ENCODE data around the gene PLEKHA6. TPM values are rescaled to one million over a fixed set of nuclear protein-coding genes. Genes with fewer than 3 reads are reported as not detected.

PLEKHA6 gene
- polyA plus RNA-seq, 3 donors, result 0.08 TPM; not detected in 1

- H3K4me3 Mint-ChIP-seq, result no peak overlapping the region
- DNase-seq, result no peak
- Histone ChIP-seq H4K20me1 (ENCODE audit: insufficient read depth, low read length) (no peaks in the 10 kb centered on the region), H3K9me3 (replicated peaks in 1 of 2; ENCODE audit: control insufficient read depth in 1 of 2, insufficient read depth in 1 of 2, low read length in 2 of 2) (no peaks in the 10 kb centered on the region), H3K79me2 (ENCODE audit: insufficient read depth, low read length) (no peaks in the 10 kb centered on the region), H3K27me3 (ENCODE audit: control insufficient read depth in 2 of 2, insufficient read depth in 2 of 2, low read length in 2 of 2) (peaks cover 5 to 46% of the 10 kb centered on the region in 2 donors), H3K4me1 (ENCODE audit: control insufficient read depth in 1 of 2, insufficient read depth in 2 of 2, low read length in 2 of 2) (peaks cover 12% of the 10 kb centered on the region in 2 donors), H3K4me3 (replicated peaks in 1 of 3; ENCODE audit: low read depth in 2 of 3, low read length in 3 of 3) (no peak overlapping the region), H3K36me3 (replicated peaks in 1 of 2; ENCODE audit: control insufficient read depth in 1 of 2, insufficient read depth in 2 of 2, low read length in 2 of 2) (no peaks in the 10 kb centered on the region), H3K9ac (ENCODE audit: insufficient read depth, low read length, poor library complexity, severe bottlenecking) (no peak overlapping the region), H3K27ac (ENCODE audit: low read depth in 1 of 2, low read length in 2 of 2) (no peak overlapping the region), H3K4me2 (replicated peaks; ENCODE audit: extremely low read depth, low read length, poor library complexity, severe bottlenecking) (no peak overlapping the region), H2AFZ (ENCODE audit: insufficient read depth, low read depth, low read length, poor library complexity, severe bottlenecking) (no peak overlapping the region)
- 100% methylated on average over 3 of the region's 7 CpGs for WGBS (ENCODE audit: insufficient coverage)
- peak overlapping the region in 2 of 7 donors; percentile 7 for H3K27ac Mint-ChIP-seq
- peaks cover 44 to 56% (median 52%) of the 10 kb centered on the region in 3 donors for H3K27me3 Mint-ChIP-seq (ENCODE audit: low read depth in 3 of 3)
- no peak for TF ChIP-seq CTCF (IDR thresholded peaks at IDR 0.05)
- intact Hi-C loops (cut with micrococcal nuclease), result no loop called here
- H3K4me1 Mint-ChIP-seq, result peaks cover 15% of the 10 kb centered on the region
- no peaks in the 10 kb centered on the region for H3K36me3 Mint-ChIP-seq
- H3K9me3 Mint-ChIP-seq, result peaks cover 0 to 2% (median 0%) of the 10 kb centered on the region in 7 donors
These were observed 168.3 kb downstream of the PLEKHA6 start for GRCh38 chr1:204191456-204191855.

- Histone ChIP-seq H3K4me3 (replicated peaks in 1 of 3; ENCODE audit: low read depth in 2 of 3, low read length in 3 of 3) (peak overlapping the region in 2 of 3 experiments; percentile 33 to 63), H3K9ac (ENCODE audit: insufficient read depth, low read length, poor library complexity, severe bottlenecking) (peak overlapping the region; percentile 43), H2AFZ (ENCODE audit: insufficient read depth, low read depth, low read length, poor library complexity, severe bottlenecking) (peak overlapping the region; percentile 75), H3K79me2 (ENCODE audit: insufficient read depth, low read length) (no peaks in the 10 kb centered on the region), H3K9me3 (replicated peaks in 1 of 2; ENCODE audit: control insufficient read depth in 1 of 2, insufficient read depth in 1 of 2, low read length in 2 of 2) (no peaks in the 10 kb centered on the region), H3K27me3 (ENCODE audit: control insufficient read depth in 2 of 2, insufficient read depth in 2 of 2, low read length in 2 of 2) (peaks cover 5 to 46% of the 10 kb centered on the region in 2 donors), H3K27ac (ENCODE audit: low read depth in 1 of 2, low read length in 2 of 2) (no peak overlapping the region), H3K36me3 (replicated peaks in 1 of 2; ENCODE audit: control insufficient read depth in 1 of 2, insufficient read depth in 2 of 2, low read length in 2 of 2) (no peaks in the 10 kb centered on the region), H3K4me2 (replicated peaks; ENCODE audit: extremely low read depth, low read length, poor library complexity, severe bottlenecking) (peak overlapping the region; percentile 73), H4K20me1 (ENCODE audit: insufficient read depth, low read length) (no peaks in the 10 kb centered on the region), H3K4me1 (ENCODE audit: control insufficient read depth in 1 of 2, insufficient read depth in 2 of 2, low read length in 2 of 2) (peaks cover 12% of the 10 kb centered on the region in 2 donors)
- peak overlapping the region; percentile 61 to 68 for H3K4me3 Mint-ChIP-seq
- H3K27ac Mint-ChIP-seq, result peak overlapping the region in 1 of 7 donors; percentile 57
- intact Hi-C loops (cut with micrococcal nuclease), result no loop called here
- H3K36me3 Mint-ChIP-seq, result no peaks in the 10 kb centered on the region
- peaks cover 15% of the 10 kb centered on the region for H3K4me1 Mint-ChIP-seq
- peaks cover 0 to 2% (median 0%) of the 10 kb centered on the region in 7 donors for H3K9me3 Mint-ChIP-seq
- DNase-seq, result peak; percentile 35 to 78 (median 63)
- TF ChIP-seq CTCF (IDR thresholded peaks at IDR 0.05), result no peak
- peaks cover 48 to 54% (median 52%) of the 10 kb centered on the region in 3 donors for H3K27me3 Mint-ChIP-seq (ENCODE audit: low read depth in 3 of 3)
- 1% methylated on average over 26 of the region's 44 CpGs for WGBS (ENCODE audit: insufficient coverage)
These were observed 169.2 kb downstream of the PLEKHA6 start for GRCh38 chr1:204190212-204191211.

Measured in CD14-positive monocyte (primary cell).